Loucy (cell line): ENCODE data around the gene AFF1.

Source experiments
- H2AFZ ChIP-seq: fragments of 200-600 bp; sonication (generic); 2 replicates; pipeline ENCODE4 v1.6.0; 2016; ENCODE audit warnings: antibody characterized with exemption, mild to moderate bottlenecking, low read length, moderate library complexity
- H3F3A ChIP-seq: fragments of 200-600 bp; 2 replicates; pipeline ENCODE4 v1.6.0; 2016; ENCODE audit warnings: antibody characterized with exemption, low read depth, mild to moderate bottlenecking
- H3K27me3 ChIP-seq: fragments of 200-600 bp; sonication (generic); 2 replicates; pipeline ENCODE4 v1.6.1; 2014; ENCODE audit warnings: low read length, mild to moderate bottlenecking; ENCODE audit not compliant: insufficient read depth, poor library complexity, severe bottlenecking
- H3K36me3 ChIP-seq: fragments of 200-600 bp; sonication (generic); 2 replicates; pipeline ENCODE4 v1.6.1; 2016; ENCODE audit warnings: low read length; ENCODE audit not compliant: insufficient read depth
- H3K4me1 ChIP-seq: fragments of 200-600 bp; sonication (generic); 2 replicates; pipeline ENCODE4 v1.5.1; 2014; ENCODE audit warnings: low read length, mild to moderate bottlenecking; ENCODE audit not compliant: insufficient read depth, poor library complexity, severe bottlenecking
- H3K4me2 ChIP-seq: fragments of 200-600 bp; sonication (generic); 2 replicates; pipeline ENCODE4 v1.6.0; 2014; ENCODE audit warnings: antibody characterized with exemption, low read length, low read depth, mild to moderate bottlenecking; ENCODE audit not compliant: poor library complexity, severe bottlenecking
- H3K4me3 ChIP-seq: fragments of 200-600 bp; sonication (generic); 2 replicates; pipeline ENCODE4 v1.5.1; 2014; ENCODE audit warnings: low read length, mild to moderate bottlenecking, mixed read lengths; ENCODE audit not compliant: poor library complexity, severe bottlenecking
- H3K79me2 ChIP-seq: fragments of 200-600 bp; sonication (generic); 2 replicates; pipeline ENCODE4 v1.6.1; 2014; ENCODE audit warnings: low read length; ENCODE audit not compliant: insufficient read depth
- H3K9ac ChIP-seq: fragments of 200-600 bp; sonication (generic); 2 replicates; pipeline ENCODE4 v1.6.0; 2014; ENCODE audit warnings: mild to moderate bottlenecking, low read depth, low read length, moderate library complexity; ENCODE audit not compliant: poor library complexity, severe bottlenecking
- H3K9me2 ChIP-seq: fragments of 200-600 bp; sonication (generic); replicated peaks from 2 replicates; pipeline ENCODE4 v1.6.1; 2016; ENCODE audit warnings: low read depth, low read length, mixed read lengths
- H3K9me3 ChIP-seq: fragments of 200-600 bp; sonication (generic); 2 replicates; pipeline ENCODE4 v1.6.1; 2014; ENCODE audit warnings: mild to moderate bottlenecking, antibody characterized with exemption, low read length, low read depth; ENCODE audit not compliant: insufficient read depth
- H4K20me1 ChIP-seq: fragments of 200-600 bp; sonication (generic); 2 replicates; pipeline ENCODE4 v1.6.0; 2014; ENCODE audit warnings: antibody characterized with exemption, low read length, mild to moderate bottlenecking; ENCODE audit not compliant: insufficient read depth, poor library complexity, severe bottlenecking
- CTCF ChIP-seq: fragments of 200-600 bp; sonication (generic); conservative IDR thresholded peaks from 2 replicates; pipeline ENCODE4 v1.5.1; 2014; ENCODE audit warnings: mild to moderate bottlenecking, antibody characterized with exemption, low read length
- EZH2phosphoT487 ChIP-seq: fragments of 200-600 bp; IDR thresholded peaks from 2 replicates; pipeline ENCODE4 v1.6.1; 2018; ENCODE audit warnings: antibody characterized with exemption, mild to moderate bottlenecking, moderate library complexity, borderline replicate concordance

Gene AFF1

GRCh38 chr4:86921608-86922252 is 13.1 kb upstream of the AFF1 start:
- H3K36me3 ChIP-seq: no peaks in the 10 kb centered on the region
- H3K9me3 ChIP-seq: no peaks in the 10 kb centered on the region
- H4K20me1 ChIP-seq: no peaks in the 10 kb centered on the region
- H3K4me2 ChIP-seq: no peak overlapping the region
- H3K27me3 ChIP-seq: no peaks in the 10 kb centered on the region
- no peaks in the 10 kb centered on the region for H3K4me1 ChIP-seq
- H3K9me2 ChIP-seq: no peaks in the 10 kb centered on the region
- H2AFZ ChIP-seq: no peak overlapping the region
- no peaks in the 10 kb centered on the region for H3K79me2 ChIP-seq
- no peak overlapping the region for H3K4me3 ChIP-seq
- TF ChIP-seq CTCF: no peak
- TF ChIP-seq EZH2phosphoT487: no peak
- H3K9ac ChIP-seq: no peak overlapping the region
- H3F3A ChIP-seq: no peaks in the 10 kb centered on the region

- Histone ChIP-seq H4K20me1 (no peaks in the 10 kb centered on the region), H3K4me3 (no peak overlapping the region), H3K4me2 (no peak overlapping the region), H3K9ac (no peak overlapping the region), H3K9me3 (no peaks in the 10 kb centered on the region), H3K4me1 (no peaks in the 10 kb centered on the region), H2AFZ (no peak overlapping the region), H3K36me3 (no peaks in the 10 kb centered on the region), H3K27me3 (no peaks in the 10 kb centered on the region), H3K9me2 (no peaks in the 10 kb centered on the region), H3K79me2 (no peaks in the 10 kb centered on the region), H3F3A (no peaks in the 10 kb centered on the region)
- TF ChIP-seq CTCF (no peak), EZH2phosphoT487 (no peak)
Measured at GRCh38 chr4:86924811-86925210, 10.0 kb upstream of the AFF1 start.

- Histone ChIP-seq H3K4me1 (no peaks in the 10 kb centered on the region), H2AFZ (no peak overlapping the region), H3K27me3 (no peaks in the 10 kb centered on the region), H3K9me2 (no peaks in the 10 kb centered on the region), H3F3A (no peaks in the 10 kb centered on the region), H3K4me3 (no peak overlapping the region), H3K4me2 (no peak overlapping the region), H3K9me3 (no peaks in the 10 kb centered on the region), H3K36me3 (no peaks in the 10 kb centered on the region), H3K79me2 (no peaks in the 10 kb centered on the region), H3K9ac (no peak overlapping the region), H4K20me1 (no peaks in the 10 kb centered on the region)
- TF ChIP-seq EZH2phosphoT487 (no peak), CTCF (no peak)
Measured at GRCh38 chr4:86926435-86927086, 8.2 kb upstream of the AFF1 start.
